ENCODE data around the gene FXYD7.
A peak's percentile ranks its signal among the peaks of the same experiment; 100 is the strongest.
"Not testable (repeated sequence)": the region's sequence is repeated elsewhere in the genome, so short reads cannot be mapped to it uniquely, and the experiment has no call there.

Gene FXYD7

DNA sequence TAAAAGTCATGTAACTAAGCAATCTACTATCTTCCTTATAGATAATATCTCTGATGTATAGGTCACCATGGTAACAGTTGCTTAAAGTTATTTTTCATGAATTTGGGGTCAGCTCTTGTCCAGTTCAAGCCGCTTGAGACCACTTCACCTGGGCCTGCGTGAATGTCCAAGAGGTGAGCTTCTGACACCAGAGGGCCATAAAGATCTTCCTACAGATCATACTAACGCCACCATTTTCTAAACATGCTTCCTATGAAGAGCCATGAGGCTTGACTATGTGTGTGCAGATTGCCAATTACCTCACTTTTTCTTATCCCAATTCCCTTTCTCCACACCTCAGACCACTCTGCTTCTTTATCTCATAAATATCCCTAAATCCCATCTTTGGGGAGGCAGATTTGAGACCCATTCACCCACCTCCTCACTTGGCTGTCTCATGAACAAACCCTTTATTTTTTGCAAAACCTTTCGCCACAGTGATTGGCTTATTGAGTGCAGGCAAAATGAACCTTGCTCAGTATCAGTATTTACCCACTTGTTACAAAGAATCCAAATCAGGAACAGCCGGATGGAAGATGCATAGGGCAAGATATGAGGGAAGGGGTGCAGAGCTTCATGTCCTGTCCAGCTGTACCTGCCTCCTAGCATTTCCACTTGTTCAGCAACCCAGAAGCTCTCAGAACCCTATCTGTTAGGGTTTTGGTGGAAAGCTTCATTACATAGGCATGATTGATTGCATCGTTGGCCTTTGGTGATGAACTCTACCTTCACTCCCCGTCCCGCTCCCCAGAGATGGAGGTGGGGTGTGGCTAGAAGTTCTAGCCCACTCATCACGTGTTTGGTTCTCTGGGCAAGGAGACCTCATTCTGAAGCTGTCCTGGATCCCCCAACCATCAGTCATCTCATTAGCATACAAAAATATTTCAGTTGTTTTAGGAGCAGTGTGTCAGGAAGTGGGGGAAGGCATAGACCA is 51.2 kb downstream of the FXYD7 start:
- no peaks in the 10 kb centered on the region for H3K36me3 ChIP-seq (ENCODE audit: control insufficient read depth, insufficient read depth, low read length)
- no peak overlapping the region for H3K27ac ChIP-seq (ENCODE audit: low read depth, low read length)
- no peaks in the 10 kb centered on the region for H3K27me3 ChIP-seq (ENCODE audit: control insufficient read depth, insufficient read depth, low read length)
- no peaks in the 10 kb centered on the region for H3K9me3 ChIP-seq (ENCODE audit: control insufficient read depth, insufficient read depth, low read length)
- no peak overlapping the region for H3K4me3 ChIP-seq (ENCODE audit: low read depth, low read length)
- H3K4me1 ChIP-seq (ENCODE audit: control insufficient read depth, insufficient read depth, low read length), result no peaks in the 10 kb centered on the region
- H3K9ac ChIP-seq (ENCODE audit: low read depth, low read length), result no peak overlapping the region

DNA sequence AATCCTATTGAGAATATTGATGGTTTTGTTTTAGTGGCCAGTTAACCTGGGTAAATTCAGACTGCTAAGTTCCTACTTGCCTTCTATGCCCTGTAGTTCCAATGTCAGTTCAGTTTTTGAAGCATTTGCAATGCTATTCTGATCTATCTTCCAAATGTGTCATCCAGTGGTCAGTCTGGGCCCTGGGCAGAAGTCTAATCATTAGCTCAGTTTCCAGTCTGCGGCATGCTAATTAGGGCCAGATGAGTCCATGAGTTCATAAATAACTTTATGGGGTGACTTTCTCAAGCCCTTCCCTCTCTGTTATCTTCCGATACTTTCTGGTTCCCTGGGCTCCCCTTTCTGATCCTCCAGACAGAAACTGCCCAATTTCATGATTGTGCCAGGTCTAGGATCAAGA is 52.8 kb downstream of the FXYD7 start:
- Histone ChIP-seq H3K27ac (ENCODE audit: low read depth, low read length) (no peak overlapping the region), H3K36me3 (ENCODE audit: control insufficient read depth, insufficient read depth, low read length) (no peaks in the 10 kb centered on the region), H3K4me3 (ENCODE audit: low read depth, low read length) (no peak overlapping the region)

DNA sequence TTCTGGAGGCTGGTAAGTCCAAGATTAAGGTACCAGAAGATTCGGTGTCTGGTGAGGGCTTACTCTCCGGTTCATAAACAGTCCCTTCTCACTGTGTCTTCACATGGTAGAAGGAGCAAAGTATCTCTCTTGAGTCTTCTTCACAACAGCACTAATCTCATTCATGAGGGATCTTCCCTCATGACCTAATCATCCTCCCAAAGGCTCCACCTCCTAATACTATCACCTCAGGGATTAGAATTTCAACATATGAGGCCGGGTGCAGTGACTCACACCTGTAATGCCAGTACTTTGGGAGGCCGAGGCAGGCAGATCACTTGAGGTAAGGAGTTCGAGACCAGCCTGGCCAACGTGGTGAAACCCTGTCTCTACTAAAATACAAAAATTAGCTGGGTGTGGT is 53.8 kb downstream of the FXYD7 start:
- H3K27ac ChIP-seq (ENCODE audit: low read depth, low read length); H3K9me3 ChIP-seq (ENCODE audit: control insufficient read depth, insufficient read depth, low read length): not testable (repeated sequence)

More for the DNA sequence above, 52.8 kb downstream of the FXYD7 start:
- no peaks in the 10 kb centered on the region for H3K27me3 ChIP-seq (ENCODE audit: control insufficient read depth, insufficient read depth, low read length)
- H3K4me1 ChIP-seq (ENCODE audit: control insufficient read depth, insufficient read depth, low read length), result no peaks in the 10 kb centered on the region
- H3K9ac ChIP-seq (ENCODE audit: low read depth, low read length), result no peak overlapping the region
- no peaks in the 10 kb centered on the region for H3K9me3 ChIP-seq (ENCODE audit: control insufficient read depth, insufficient read depth, low read length)

DNA sequence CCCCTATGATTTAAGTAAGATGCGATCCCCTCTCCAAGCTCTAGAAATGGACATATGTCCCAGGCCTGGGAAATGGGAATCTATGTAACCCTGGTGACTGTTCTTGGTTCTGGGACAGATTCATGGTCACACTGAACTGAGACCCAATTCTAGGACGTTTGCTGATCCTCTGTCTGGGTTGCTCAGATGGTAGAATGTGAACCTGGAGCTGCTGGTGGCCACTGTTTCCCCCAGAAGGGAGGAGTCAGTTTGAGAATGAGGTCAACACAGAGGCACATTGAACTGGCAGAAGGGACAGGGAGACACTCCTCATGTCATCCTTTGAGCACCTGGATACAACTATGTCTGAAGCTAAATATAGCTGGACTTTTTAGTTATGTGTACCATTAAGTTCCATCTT is 56.4 kb downstream of the FXYD7 start:
- Histone ChIP-seq H3K4me1 (ENCODE audit: control insufficient read depth, insufficient read depth, low read length) (peaks cover 20% of the 10 kb centered on the region), H3K4me3 (ENCODE audit: low read depth, low read length) (no peak overlapping the region), H3K9ac (ENCODE audit: low read depth, low read length) (no peak overlapping the region), H3K36me3 (ENCODE audit: control insufficient read depth, insufficient read depth, low read length) (no peaks in the 10 kb centered on the region), H3K27ac (ENCODE audit: low read depth, low read length) (no peak overlapping the region), H3K9me3 (ENCODE audit: control insufficient read depth, insufficient read depth, low read length) (no peaks in the 10 kb centered on the region), H3K27me3 (ENCODE audit: control insufficient read depth, insufficient read depth, low read length) (no peaks in the 10 kb centered on the region)

More for the DNA sequence above, 53.8 kb downstream of the FXYD7 start:
- H3K27me3 ChIP-seq (ENCODE audit: control insufficient read depth, insufficient read depth, low read length); H3K9ac ChIP-seq (ENCODE audit: low read depth, low read length); H3K4me3 ChIP-seq (ENCODE audit: low read depth, low read length); H3K4me1 ChIP-seq (ENCODE audit: control insufficient read depth, insufficient read depth, low read length); H3K36me3 ChIP-seq (ENCODE audit: control insufficient read depth, insufficient read depth, low read length): not testable (repeated sequence)

DNA sequence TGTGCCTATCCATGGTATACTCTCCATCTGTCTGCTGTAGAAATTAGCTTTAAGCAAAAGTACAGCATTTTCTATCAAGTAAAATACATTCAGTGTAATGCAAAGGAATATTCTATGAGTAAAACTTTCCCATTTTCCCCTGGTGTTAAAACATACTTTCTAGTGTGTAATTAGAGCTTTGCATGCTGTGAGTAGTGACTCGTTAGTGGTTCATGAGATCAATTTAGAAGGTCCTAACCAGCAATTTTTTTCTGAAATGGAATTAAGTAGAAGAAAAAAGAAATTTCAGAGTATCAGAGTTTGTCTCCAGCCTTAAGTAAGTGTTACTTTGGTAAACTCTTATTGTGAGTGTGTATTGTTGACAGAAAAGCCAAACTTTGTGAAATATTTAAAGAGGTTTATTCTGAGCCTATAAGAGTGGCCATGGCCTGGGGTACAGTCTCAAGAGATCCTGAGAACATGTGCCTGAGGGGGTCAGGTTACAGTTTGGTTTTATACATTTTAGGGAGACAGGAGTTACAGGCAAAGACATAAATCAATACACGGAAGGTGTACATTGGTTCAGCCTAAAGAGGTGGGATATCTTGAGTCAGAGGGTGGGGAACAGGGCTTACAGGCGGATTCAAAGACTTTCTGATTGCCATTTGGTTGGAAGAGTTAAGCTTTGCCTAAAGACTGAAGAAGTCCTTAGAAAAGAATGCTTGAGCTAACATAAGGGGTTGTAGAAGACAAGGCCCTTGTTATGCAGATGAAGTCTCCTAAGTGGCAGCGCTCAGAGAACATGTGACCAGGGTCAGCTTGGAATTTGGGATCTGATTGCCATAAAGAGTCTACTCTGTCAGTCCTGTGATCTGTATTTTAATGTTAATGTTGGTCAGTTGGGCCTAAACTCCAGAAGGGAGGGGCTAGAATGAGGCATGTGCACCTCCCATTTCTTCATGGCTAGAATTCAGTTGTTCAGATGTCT is 60.0 kb downstream of the FXYD7 start:
- peaks cover 29% of the 10 kb centered on the region for H3K4me1 ChIP-seq (ENCODE audit: control insufficient read depth, insufficient read depth, low read length)
- H3K27ac ChIP-seq (ENCODE audit: low read depth, low read length), result peak overlapping the region; percentile 92
- no peaks in the 10 kb centered on the region for H3K27me3 ChIP-seq (ENCODE audit: control insufficient read depth, insufficient read depth, low read length)
- H3K9ac ChIP-seq (ENCODE audit: low read depth, low read length), result peak overlapping the region; percentile 30; the same call in 1 of the 2 replicates
- H3K9me3 ChIP-seq (ENCODE audit: control insufficient read depth, insufficient read depth, low read length), result no peaks in the 10 kb centered on the region
- peak overlapping the region; percentile 41 for H3K4me3 ChIP-seq (ENCODE audit: low read depth, low read length)
- no peaks in the 10 kb centered on the region for H3K36me3 ChIP-seq (ENCODE audit: control insufficient read depth, insufficient read depth, low read length)
